SK-N-SH treated with all-trans-retinoic acid at 6 μM for 48 hours (cell line): ENCODE measurements around the gene APCS.

Experiments used
- ATAC-seq: fragments of 200-7000 bp; cut with Tn5 transposase; 3 replicates; pipeline ENCODE4 v1.9.1; 2020; ENCODE audit warnings: mild to moderate bottlenecking, moderate library complexity
- ARNTL ChIP-seq: fragments of 450-650 bp; formaldehyde crosslinking; IDR thresholded peaks from 2 replicates; pipeline ENCODE4 v1.5.0; 2020; ENCODE audit warnings: low read depth, mild to moderate bottlenecking, moderate library complexity, borderline replicate concordance
- BACH2 ChIP-seq: fragments of 250-450 bp; sonication (Bioruptor Pico); IDR thresholded peaks from 2 replicates; pipeline ENCODE4 v1.9.0; 2021; ENCODE audit warnings: mild to moderate bottlenecking, borderline replicate concordance
- CSDC2 ChIP-seq: fragments of 250-450 bp; sonication (Bioruptor Pico); IDR thresholded peaks from 2 replicates; pipeline ENCODE4 v1.5.0; 2020; ENCODE audit warnings: mild to moderate bottlenecking, moderate library complexity
- CSRNP3 ChIP-seq: fragments of 250-450 bp; sonication (Bioruptor Pico); IDR thresholded peaks from 2 replicates; pipeline ENCODE4 v1.5.1; 2021; ENCODE audit warnings: mild to moderate bottlenecking, moderate library complexity
- ESRRG ChIP-seq: fragments of 250-450 bp; sonication (Bioruptor Pico); IDR thresholded peaks from 2 replicates; pipeline ENCODE4 v1.6.1; 2021; ENCODE audit warnings: mild to moderate bottlenecking
- GLIS3 ChIP-seq: fragments of 250-450 bp; sonication (Bioruptor Pico); IDR thresholded peaks from 2 replicates; pipeline ENCODE4 v1.5.0; 2020; ENCODE audit warnings: mild to moderate bottlenecking, moderate library complexity
- ISL1 ChIP-seq: fragments of 250-450 bp; sonication (Bioruptor Pico); IDR thresholded peaks from 2 replicates; pipeline ENCODE4 v2.1.2; 2022; ENCODE audit warnings: mild to moderate bottlenecking, moderate library complexity
- OSR1 ChIP-seq: fragments of 250-450 bp; sonication (Bioruptor Pico); IDR thresholded peaks from 2 replicates; pipeline ENCODE4 v1.8.0; 2022; ENCODE audit warnings: moderate library complexity, mild to moderate bottlenecking, inconsistent platforms
- PPARA ChIP-seq: fragments of 250-450 bp; sonication (Bioruptor Pico); IDR thresholded peaks from 2 replicates; pipeline ENCODE4 v1.5.0; 2020; ENCODE audit warnings: mild to moderate bottlenecking, borderline replicate concordance
- RARB ChIP-seq: fragments of 250-450 bp; sonication (Bioruptor Pico); IDR thresholded peaks from 2 replicates; pipeline ENCODE4 v1.8.0; 2021; ENCODE audit warnings: mild to moderate bottlenecking, moderate library complexity
- SNAI2 ChIP-seq: fragments of 250-450 bp; sonication (Bioruptor Pico); IDR thresholded peaks from 2 replicates; pipeline ENCODE4 v1.5.0; 2020; ENCODE audit warnings: mild to moderate bottlenecking, moderate library complexity
- TCF4 ChIP-seq: fragments of 250-450 bp; sonication (Bioruptor Pico); IDR thresholded peaks from 2 replicates; pipeline ENCODE4 v1.8.0; 2021; ENCODE audit warnings: mild to moderate bottlenecking, moderate library complexity, borderline replicate concordance
- TOX ChIP-seq: fragments of 250-450 bp; sonication (Bioruptor Pico); IDR thresholded peaks from 2 replicates; pipeline ENCODE4 v1.8.0; 2021; ENCODE audit warnings: mild to moderate bottlenecking, moderate library complexity, borderline replicate concordance
- TSHZ2 ChIP-seq: fragments of 250-450 bp; sonication (Bioruptor Pico); IDR thresholded peaks from 2 replicates; pipeline ENCODE4 v1.5.0; 2020; ENCODE audit warnings: mild to moderate bottlenecking, moderate library complexity
- ZC3H10 ChIP-seq: fragments of 250-450 bp; sonication (Bioruptor Pico); IDR thresholded peaks from 2 replicates; pipeline ENCODE4 v1.5.1; 2021; ENCODE audit warnings: mild to moderate bottlenecking, moderate library complexity
- ZFP3 ChIP-seq: fragments of 250-450 bp; sonication (Bioruptor Pico); IDR thresholded peaks from 2 replicates; pipeline ENCODE4 v1.5.0; 2020; ENCODE audit warnings: mild to moderate bottlenecking, moderate library complexity
- ZFP30 ChIP-seq: fragments of 450-650 bp; formaldehyde crosslinking; IDR thresholded peaks from 2 replicates; pipeline ENCODE4 v1.5.0; 2022; ENCODE audit warnings: mild to moderate bottlenecking, moderate library complexity
- ZNF70 ChIP-seq: fragments of 450-650 bp; formaldehyde crosslinking; IDR thresholded peaks from 2 replicates; pipeline ENCODE4 v1.5.0; 2020; ENCODE audit warnings: mild to moderate bottlenecking, moderate library complexity
- TF ChIP-seq, protein P1 (sequence below): fragments of 250-450 bp; sonication (Bioruptor Pico); IDR thresholded peaks from 2 replicates; pipeline ENCODE4 v1.5.1; 2020; ENCODE audit warnings: low read depth, mild to moderate bottlenecking, moderate library complexity
- TF ChIP-seq, protein P2 (sequence below): fragments of 250-450 bp; sonication (Bioruptor Pico); IDR thresholded peaks from 2 replicates; pipeline ENCODE4 v1.8.0; 2021; ENCODE audit warnings: low read depth, mild to moderate bottlenecking, moderate library complexity, borderline replicate concordance

APCS gene

GRCh38 chr1:159554261-159554660, 33.4 kb upstream of the APCS start:
- no peak for ATAC-seq
- TF ChIP-seq RARB (CRISPR knock-in tag), result no peak
- TF ChIP-seq, all 23 proteins: peak for 0

DNA sequence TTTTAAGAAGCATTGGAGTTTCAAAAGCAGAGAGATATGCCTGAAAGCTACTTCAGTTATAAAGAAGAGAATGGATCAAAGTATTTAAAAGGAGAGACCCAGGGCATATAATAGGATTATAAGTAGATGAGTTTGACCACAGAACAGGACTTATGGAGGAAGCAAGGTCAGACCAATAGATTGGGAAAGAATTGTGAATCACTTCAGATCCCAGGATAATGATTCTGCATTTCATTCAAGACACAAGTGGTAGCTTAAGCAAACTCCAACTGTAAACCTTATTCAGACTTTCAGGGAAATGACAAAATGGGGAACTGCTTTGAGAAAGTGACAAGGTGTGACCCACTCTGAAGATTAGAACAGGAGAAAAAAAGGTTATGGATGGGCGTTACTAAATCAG, 32.9 kb upstream of the APCS start:
- no peak for ATAC-seq
- TF ChIP-seq CSRNP3 (no peak), ZFP30 (CRISPR knock-in tag) (no peak), ZC3H10 (no peak), TOX (no peak), PPARA (CRISPR knock-in tag) (no peak), OSR1 (CRISPR knock-in tag) (no peak), ISL1 (CRISPR knock-in tag) (no peak), RARB (CRISPR knock-in tag) (no peak), ESRRG (no peak), TCF4 (CRISPR knock-in tag) (no peak), SNAI2 (CRISPR knock-in tag) (no peak), TSHZ2 (no peak), GLIS3 (no peak)
- TF ChIP-seq, protein P1, sequence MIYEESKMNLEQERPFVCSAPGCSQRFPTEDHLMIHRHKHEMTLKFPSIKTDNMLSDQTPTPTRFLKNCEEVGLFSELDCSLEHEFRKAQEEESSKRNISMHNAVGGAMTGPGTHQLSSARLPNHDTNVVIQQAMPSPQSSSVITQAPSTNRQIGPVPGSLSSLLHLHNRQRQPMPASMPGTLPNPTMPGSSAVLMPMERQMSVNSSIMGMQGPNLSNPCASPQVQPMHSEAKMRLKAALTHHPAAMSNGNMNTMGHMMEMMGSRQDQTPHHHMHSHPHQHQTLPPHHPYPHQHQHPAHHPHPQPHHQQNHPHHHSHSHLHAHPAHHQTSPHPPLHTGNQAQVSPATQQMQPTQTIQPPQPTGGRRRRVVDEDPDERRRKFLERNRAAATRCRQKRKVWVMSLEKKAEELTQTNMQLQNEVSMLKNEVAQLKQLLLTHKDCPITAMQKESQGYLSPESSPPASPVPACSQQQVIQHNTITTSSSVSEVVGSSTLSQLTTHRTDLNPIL (CRISPR knock-in tag), result no peak
- TF ChIP-seq, all 23 proteins: peak for 0

DNA sequence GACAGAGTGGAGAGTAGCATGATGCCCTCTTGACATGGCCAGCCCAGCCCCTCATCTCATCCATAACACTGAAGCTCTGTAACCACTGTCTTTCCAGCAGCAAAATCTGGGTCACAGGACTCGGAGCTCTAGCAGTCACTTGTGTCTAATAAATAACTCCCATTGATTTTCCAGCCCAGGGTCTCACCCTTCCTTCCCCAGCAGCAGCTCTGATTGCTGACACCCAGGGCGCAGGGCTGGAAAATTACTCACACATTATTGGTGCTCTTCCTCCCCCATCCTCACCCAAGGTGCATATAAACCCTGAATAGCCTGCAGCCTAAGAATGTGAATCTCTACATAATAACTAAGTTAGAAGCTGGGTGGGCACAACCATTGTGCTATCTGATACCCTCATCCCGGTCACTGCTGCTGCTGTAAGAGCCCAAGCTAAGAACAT, 30.7 kb upstream of the APCS start:
- ATAC-seq, result no peak

More for the DNA sequence above, 30.7 kb upstream of the APCS start:
- TF ChIP-seq ZNF70 (CRISPR knock-in tag) (no peak), ARNTL (CRISPR knock-in tag) (no peak), CSDC2 (no peak), TCF4 (CRISPR knock-in tag) (no peak), ZFP3 (CRISPR knock-in tag) (no peak), ISL1 (CRISPR knock-in tag) (no peak), RARB (CRISPR knock-in tag) (no peak), PPARA (CRISPR knock-in tag) (no peak), TSHZ2 (no peak), BACH2 (CRISPR knock-in tag) (no peak), SNAI2 (CRISPR knock-in tag) (no peak)
- TF ChIP-seq, protein P1 (CRISPR knock-in tag), result no peak
- TF ChIP-seq, protein P2, sequence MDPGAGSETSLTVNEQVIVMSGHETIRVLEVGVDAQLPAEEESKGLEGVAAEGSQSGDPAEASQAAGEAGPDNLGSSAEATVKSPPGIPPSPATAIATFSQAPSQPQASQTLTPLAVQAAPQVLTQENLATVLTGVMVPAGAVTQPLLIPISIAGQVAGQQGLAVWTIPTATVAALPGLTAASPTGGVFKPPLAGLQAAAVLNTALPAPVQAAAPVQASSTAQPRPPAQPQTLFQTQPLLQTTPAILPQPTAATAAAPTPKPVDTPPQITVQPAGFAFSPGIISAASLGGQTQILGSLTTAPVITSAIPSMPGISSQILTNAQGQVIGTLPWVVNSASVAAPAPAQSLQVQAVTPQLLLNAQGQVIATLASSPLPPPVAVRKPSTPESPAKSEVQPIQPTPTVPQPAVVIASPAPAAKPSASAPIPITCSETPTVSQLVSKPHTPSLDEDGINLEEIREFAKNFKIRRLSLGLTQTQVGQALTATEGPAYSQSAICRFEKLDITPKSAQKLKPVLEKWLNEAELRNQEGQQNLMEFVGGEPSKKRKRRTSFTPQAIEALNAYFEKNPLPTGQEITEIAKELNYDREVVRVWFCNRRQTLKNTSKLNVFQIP (CRISPR knock-in tag), result no peak
- TF ChIP-seq, all 23 proteins: peak for 0
